HepG2 (cell line): ENCODE data around the gene NUDT3. TPM values are rescaled to one million over a fixed set of nuclear protein-coding genes. Genes with fewer than 3 reads are reported as not detected.

Experiments used
- CENPX ChIP-seq: sonication (generic); formaldehyde crosslinking; IDR thresholded peaks from 2 replicates; pipeline ENCODE4 v1.9.0; 2021; ENCODE audit warnings: mild to moderate bottlenecking, missing genetic modification reagents, moderate library complexity
- GLI4 ChIP-seq: sonication (generic); formaldehyde crosslinking; IDR thresholded peaks from 2 replicates; pipeline ENCODE4 v1.5.1; 2020; ENCODE audit warnings: missing genetic modification reagents, mild to moderate bottlenecking, moderate library complexity, borderline replicate concordance
- MYNN ChIP-seq: sonication (generic); formaldehyde crosslinking; IDR thresholded peaks from 2 replicates; pipeline ENCODE4 v1.4.0; 2020; ENCODE audit warnings: mild to moderate bottlenecking, low read depth, missing genetic modification reagents
- NFATC3 ChIP-seq: sonication (generic); formaldehyde crosslinking; IDR thresholded peaks from 2 replicates; pipeline ENCODE4 v1.5.1; 2020; ENCODE audit warnings: mild to moderate bottlenecking, missing genetic modification reagents
- PITX1 ChIP-seq: sonication (generic); formaldehyde crosslinking; IDR thresholded peaks from 2 replicates; pipeline ENCODE4 v1.5.1; 2020; ENCODE audit warnings: mild to moderate bottlenecking, missing genetic modification reagents
- REPIN1 ChIP-seq: sonication (generic); formaldehyde crosslinking; IDR thresholded peaks from 2 replicates; pipeline ENCODE4 v1.8.0; 2022; ENCODE audit warnings: missing genetic modification reagents, low read depth, mild to moderate bottlenecking, borderline replicate concordance
- SP5 ChIP-seq: IDR thresholded peaks from 2 replicates; pipeline ENCODE4 v1.6.1; 2016; ENCODE audit warnings: low read depth, borderline replicate concordance
- STAT5B ChIP-seq: sonication (generic); formaldehyde crosslinking; IDR thresholded peaks from 2 replicates; pipeline ENCODE4 v1.4.0; 2020; ENCODE audit warnings: missing genetic modification reagents
- ZNF616 ChIP-seq: sonication (generic); formaldehyde crosslinking; IDR thresholded peaks from 2 replicates; pipeline ENCODE4 v1.5.0; 2020; ENCODE audit warnings: low read depth, mild to moderate bottlenecking, missing genetic modification reagents
- ZNF776 ChIP-seq: sonication (generic); formaldehyde crosslinking; IDR thresholded peaks from 2 replicates; pipeline ENCODE4 v1.4.0; 2020; ENCODE audit warnings: mild to moderate bottlenecking, missing genetic modification reagents
- polyA plus RNA-seq, 8 experiments: library from polyadenylated mRNA; depleted of rRNA in 3 of 8; stranded (reverse) in 7 of 8; unstranded in 1 of 8; fragments of >200 nt; fragmentation: Illumina TruSeq in 4 of 8; extraction: Trizol in 4 of 8; gene quantifications; 2 replicates each; pipeline versions ENCODE4 v1.2.1 to v1.2.3, GENCODE V29; 2011 to 2016; ENCODE audit warnings: low read depth in 4 of 8, missing spikeins in 1 of 8, mixed read lengths in 1 of 8; ENCODE audit not compliant: insufficient read depth in 1 of 8
- total RNA-seq, 5 experiments: library from RNA; depleted of rRNA; stranded (reverse); fragments of >200 nt; fragmentation: Illumina TruSeq; extraction: Trizol; gene quantifications; 2 replicates each; pipeline ENCODE4 v1.2.3, GENCODE V29; 2016; ENCODE audit warnings: low read depth in 1 of 5
- TF ChIP-seq, protein P1 (sequence below): sonication (generic); formaldehyde crosslinking; IDR thresholded peaks from 2 replicates; pipeline ENCODE4 v1.4.0; 2020; ENCODE audit warnings: missing genetic modification reagents
- TF ChIP-seq, protein P2 (sequence below): sonication (generic); formaldehyde crosslinking; IDR thresholded peaks from 2 replicates; pipeline ENCODE4 v1.5.1; 2020; ENCODE audit warnings: mild to moderate bottlenecking, moderate library complexity, missing genetic modification reagents
- TF ChIP-seq, protein P3 (sequence below): sonication (generic); formaldehyde crosslinking; conservative IDR thresholded peaks from 2 replicates; pipeline ENCODE4 v1.4.0; 2020; ENCODE audit warnings: mild to moderate bottlenecking, missing genetic modification reagents, moderate library complexity
- TF ChIP-seq, protein P4 (sequence below): sonication (generic); formaldehyde crosslinking; IDR thresholded peaks from 2 replicates; pipeline ENCODE4 v1.5.0; 2020; ENCODE audit warnings: mild to moderate bottlenecking, missing genetic modification reagents
- TF ChIP-seq, protein P5 (sequence below): sonication (generic); formaldehyde crosslinking; IDR thresholded peaks from 2 replicates; pipeline ENCODE4 v1.8.1; 2023; ENCODE audit warnings: mild to moderate bottlenecking, moderate library complexity, missing genetic modification reagents
- TF ChIP-seq, protein P6 (sequence below): sonication (generic); formaldehyde crosslinking; IDR thresholded peaks from 2 replicates; pipeline ENCODE4 v1.4.0; 2020; ENCODE audit warnings: missing genetic modification reagents, mild to moderate bottlenecking, borderline replicate concordance

The NUDT3 gene
- total and polyA plus RNA-seq, 2 of the 13 experiments (the other 11 are each of a cell fraction or from before 2014, with no cell fraction given) = 20.2 to 20.6 TPM

DNA sequence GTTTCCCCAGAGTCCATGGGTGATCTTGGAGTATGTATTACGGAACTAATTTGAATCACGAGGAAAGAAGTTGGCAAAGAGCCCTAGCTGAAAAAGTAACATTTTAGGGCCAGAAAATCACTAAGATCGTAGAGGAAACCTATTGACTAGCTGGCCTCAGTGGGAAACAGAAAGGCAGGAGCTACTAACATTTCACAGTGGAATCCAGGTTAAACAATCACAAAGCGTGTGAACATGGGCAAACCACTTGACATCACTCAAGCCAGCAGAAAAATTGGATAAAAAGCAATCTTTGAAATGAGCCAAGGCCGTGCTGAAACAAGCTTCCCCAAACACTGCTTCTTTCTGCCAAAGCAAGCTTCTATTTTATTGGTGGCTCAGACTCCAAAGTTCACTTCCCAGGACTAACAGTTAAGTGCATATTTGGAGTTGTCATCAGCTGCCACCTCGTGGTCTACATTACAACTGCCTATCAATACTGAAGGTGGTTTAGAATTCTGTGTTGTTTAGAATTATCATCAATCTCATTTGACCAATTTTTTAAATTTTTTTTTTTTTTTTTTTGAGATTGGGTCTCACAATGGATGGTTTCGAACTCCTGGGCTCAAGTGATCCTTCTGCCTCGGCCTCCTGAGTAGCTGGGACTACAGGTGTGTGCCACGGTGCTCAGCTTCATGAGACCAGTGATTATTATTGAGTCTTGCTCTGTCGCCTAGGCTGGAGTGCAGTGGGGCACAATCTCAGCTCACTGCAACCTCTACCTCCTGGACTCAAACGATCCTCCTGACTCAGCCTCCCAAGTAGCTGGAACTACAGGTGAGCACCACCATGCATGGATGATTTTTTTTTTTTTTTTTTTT, 22.8 kb upstream of the NUDT3 start (continued):
- TF ChIP-seq, protein P1, sequence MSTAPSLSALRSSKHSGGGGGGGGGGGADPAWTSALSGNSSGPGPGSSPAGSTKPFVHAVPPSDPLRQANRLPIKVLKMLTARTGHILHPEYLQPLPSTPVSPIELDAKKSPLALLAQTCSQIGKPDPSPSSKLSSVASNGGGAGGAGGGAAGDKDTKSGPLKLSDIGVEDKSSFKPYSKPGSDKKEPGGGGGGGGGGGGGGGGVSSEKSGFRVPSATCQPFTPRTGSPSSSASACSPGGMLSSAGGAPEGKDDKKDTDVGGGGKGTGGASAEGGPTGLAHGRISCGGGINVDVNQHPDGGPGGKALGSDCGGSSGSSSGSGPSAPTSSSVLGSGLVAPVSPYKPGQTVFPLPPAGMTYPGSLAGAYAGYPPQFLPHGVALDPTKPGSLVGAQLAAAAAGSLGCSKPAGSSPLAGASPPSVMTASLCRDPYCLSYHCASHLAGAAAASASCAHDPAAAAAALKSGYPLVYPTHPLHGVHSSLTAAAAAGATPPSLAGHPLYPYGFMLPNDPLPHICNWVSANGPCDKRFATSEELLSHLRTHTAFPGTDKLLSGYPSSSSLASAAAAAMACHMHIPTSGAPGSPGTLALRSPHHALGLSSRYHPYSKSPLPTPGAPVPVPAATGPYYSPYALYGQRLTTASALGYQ (CRISPR knock-in tag) = no peak
- no peak for TF ChIP-seq ZNF616 (CRISPR knock-in tag)
- TF ChIP-seq MYNN (CRISPR knock-in tag) = no peak
- no peak for TF ChIP-seq CENPX
- TF ChIP-seq, protein P2, sequence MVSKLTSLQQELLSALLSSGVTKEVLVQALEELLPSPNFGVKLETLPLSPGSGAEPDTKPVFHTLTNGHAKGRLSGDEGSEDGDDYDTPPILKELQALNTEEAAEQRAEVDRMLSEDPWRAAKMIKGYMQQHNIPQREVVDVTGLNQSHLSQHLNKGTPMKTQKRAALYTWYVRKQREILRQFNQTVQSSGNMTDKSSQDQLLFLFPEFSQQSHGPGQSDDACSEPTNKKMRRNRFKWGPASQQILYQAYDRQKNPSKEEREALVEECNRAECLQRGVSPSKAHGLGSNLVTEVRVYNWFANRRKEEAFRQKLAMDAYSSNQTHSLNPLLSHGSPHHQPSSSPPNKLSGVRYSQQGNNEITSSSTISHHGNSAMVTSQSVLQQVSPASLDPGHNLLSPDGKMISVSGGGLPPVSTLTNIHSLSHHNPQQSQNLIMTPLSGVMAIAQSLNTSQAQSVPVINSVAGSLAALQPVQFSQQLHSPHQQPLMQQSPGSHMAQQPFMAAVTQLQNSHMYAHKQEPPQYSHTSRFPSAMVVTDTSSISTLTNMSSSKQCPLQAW (CRISPR knock-in tag) = peak; percentile 72
- TF ChIP-seq ZNF776 (CRISPR knock-in tag) = no peak
- TF ChIP-seq GLI4 = no peak
- TF ChIP-seq, protein P3, sequence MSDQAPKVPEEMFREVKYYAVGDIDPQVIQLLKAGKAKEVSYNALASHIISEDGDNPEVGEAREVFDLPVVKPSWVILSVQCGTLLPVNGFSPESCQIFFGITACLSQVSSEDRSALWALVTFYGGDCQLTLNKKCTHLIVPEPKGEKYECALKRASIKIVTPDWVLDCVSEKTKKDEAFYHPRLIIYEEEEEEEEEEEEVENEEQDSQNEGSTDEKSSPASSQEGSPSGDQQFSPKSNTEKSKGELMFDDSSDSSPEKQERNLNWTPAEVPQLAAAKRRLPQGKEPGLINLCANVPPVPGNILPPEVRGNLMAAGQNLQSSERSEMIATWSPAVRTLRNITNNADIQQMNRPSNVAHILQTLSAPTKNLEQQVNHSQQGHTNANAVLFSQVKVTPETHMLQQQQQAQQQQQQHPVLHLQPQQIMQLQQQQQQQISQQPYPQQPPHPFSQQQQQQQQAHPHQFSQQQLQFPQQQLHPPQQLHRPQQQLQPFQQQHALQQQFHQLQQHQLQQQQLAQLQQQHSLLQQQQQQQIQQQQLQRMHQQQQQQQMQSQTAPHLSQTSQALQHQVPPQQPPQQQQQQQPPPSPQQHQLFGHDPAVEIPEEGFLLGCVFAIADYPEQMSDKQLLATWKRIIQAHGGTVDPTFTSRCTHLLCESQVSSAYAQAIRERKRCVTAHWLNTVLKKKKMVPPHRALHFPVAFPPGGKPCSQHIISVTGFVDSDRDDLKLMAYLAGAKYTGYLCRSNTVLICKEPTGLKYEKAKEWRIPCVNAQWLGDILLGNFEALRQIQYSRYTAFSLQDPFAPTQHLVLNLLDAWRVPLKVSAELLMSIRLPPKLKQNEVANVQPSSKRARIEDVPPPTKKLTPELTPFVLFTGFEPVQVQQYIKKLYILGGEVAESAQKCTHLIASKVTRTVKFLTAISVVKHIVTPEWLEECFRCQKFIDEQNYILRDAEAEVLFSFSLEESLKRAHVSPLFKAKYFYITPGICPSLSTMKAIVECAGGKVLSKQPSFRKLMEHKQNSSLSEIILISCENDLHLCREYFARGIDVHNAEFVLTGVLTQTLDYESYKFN (CRISPR knock-in tag) = peak; percentile 77; the same call in 1 of the 2 replicates
- TF ChIP-seq, protein P4, sequence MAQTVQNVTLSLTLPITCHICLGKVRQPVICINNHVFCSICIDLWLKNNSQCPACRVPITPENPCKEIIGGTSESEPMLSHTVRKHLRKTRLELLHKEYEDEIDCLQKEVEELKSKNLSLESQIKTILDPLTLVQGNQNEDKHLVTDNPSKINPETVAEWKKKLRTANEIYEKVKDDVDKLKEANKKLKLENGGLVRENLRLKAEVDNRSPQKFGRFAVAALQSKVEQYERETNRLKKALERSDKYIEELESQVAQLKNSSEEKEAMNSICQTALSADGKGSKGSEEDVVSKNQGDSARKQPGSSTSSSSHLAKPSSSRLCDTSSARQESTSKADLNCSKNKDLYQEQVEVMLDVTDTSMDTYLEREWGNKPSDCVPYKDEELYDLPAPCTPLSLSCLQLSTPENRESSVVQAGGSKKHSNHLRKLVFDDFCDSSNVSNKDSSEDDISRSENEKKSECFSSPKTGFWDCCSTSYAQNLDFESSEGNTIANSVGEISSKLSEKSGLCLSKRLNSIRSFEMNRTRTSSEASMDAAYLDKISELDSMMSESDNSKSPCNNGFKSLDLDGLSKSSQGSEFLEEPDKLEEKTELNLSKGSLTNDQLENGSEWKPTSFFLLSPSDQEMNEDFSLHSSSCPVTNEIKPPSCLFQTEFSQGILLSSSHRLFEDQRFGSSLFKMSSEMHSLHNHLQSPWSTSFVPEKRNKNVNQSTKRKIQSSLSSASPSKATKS (CRISPR knock-in tag) = no peak
- peak; percentile 28; the same call in 1 of the 2 replicates for TF ChIP-seq SP5 (CRISPR knock-in tag)
- no peak for TF ChIP-seq NFATC3 (CRISPR knock-in tag)
- TF ChIP-seq REPIN1 (CRISPR knock-in tag) = peak; percentile 88; the same call in 1 of the 2 replicates
- TF ChIP-seq, protein P5, sequence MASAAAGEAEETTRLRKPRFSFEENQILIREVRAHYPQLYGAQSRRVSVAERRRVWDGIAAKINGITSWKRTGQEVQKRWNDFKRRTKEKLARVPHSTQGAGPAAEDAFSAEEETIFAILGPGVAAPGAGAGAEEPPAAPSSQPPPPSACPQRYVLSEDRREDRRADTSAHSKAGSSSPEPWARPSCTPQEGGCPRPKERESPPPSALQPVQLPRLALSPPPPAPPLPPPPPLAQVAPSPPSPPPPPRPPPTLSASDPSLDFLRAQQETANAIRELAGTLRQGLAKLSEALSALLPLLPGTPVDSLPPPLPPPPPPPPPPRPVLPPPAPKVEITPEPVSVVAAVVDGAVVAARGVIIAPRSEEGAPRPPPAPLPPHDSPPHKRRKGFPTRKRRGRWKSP = 0 out of 2 replicates have a peak, but pooled peaks have one; percentile 7
- TF ChIP-seq STAT5B (CRISPR knock-in tag) = no peak
- TF ChIP-seq, protein P6, sequence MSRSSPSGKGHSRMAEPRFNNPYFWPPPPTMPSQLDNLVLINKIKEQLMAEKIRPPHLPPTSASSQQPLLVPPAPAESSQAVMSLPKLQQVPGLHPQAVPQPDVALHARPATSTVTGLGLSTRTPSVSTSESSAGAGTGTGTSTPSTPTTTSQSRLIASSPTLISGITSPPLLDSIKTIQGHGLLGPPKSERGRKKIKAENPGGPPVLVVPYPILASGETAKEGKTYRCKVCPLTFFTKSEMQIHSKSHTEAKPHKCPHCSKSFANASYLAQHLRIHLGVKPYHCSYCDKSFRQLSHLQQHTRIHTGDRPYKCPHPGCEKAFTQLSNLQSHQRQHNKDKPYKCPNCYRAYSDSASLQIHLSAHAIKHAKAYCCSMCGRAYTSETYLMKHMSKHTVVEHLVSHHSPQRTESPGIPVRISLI (CRISPR knock-in tag) = 0 out of 2 replicates have a peak, but pooled peaks have one; percentile 29
- no peak for TF ChIP-seq PITX1 (CRISPR knock-in tag)
